Fibroblast of skin of back (primary cell): Measurements from ENCODE around the gene MC4R. TPM values are rescaled to one million over a fixed set of nuclear protein-coding genes. Genes with fewer than 3 reads are reported as not detected.
"Not testable (repeated sequence)": the region's sequence is repeated elsewhere in the genome, so short reads cannot be mapped to it uniquely, and the experiment has no call there.

Experiments
- DNase-seq: peaks from one replicate; pipeline ENCODE4 v3.0.0-alpha.2; 2013
- polyA plus RNA-seq, 2 experiments: library from polyadenylated mRNA; unstranded; fragments of 120-200 nt; gene quantifications; one replicate each; pipeline ENCODE4 v1.2.1, GENCODE V29; 2013; ENCODE audit not compliant: insufficient read length in 2 of 2

Gene MC4R
- polyA plus RNA-seq (2013, experiment 1 of 2; ENCODE audit: insufficient read length): 0.20 TPM
- polyA plus RNA-seq (2013, experiment 2 of 2; ENCODE audit: insufficient read length): 0.22 TPM

- peak; percentile 86 for DNase-seq
Observed at GRCh38 chr18:60372596-60372995, at the start of gene MC4R. MC4R (minus strand) TSS chr18:60372775; CDS start chr18:60372349, 426 bp downstream.

- not testable (repeated sequence) for DNase-seq
Observed at GRCh38 chr18:60422306-60422705, 49.7 kb upstream of the MC4R start.

GRCh38 chr18:60421356-60422118 lies 49.0 kb upstream of the MC4R start:
- DNase-seq: peak; percentile 58

- DNase-seq: peak; percentile 41
Observed at GRCh38 chr18:60417946-60418345, 45.4 kb upstream of the MC4R start.

GRCh38 chr18:60413944-60414547 lies 41.5 kb upstream of the MC4R start:
- DNase-seq: peak; percentile 12

- no peak for DNase-seq
Observed at GRCh38 chr18:60411715-60412114, 39.1 kb upstream of the MC4R start.

GRCh38 chr18:60406721-60407120 lies 34.1 kb upstream of the MC4R start:
- no peak for DNase-seq

GRCh38 chr18:60404486-60405085 lies 32.0 kb upstream of the MC4R start:
- peak; percentile 72 for DNase-seq

GRCh38 chr18:60401346-60401745 lies 28.8 kb upstream of the MC4R start:
- DNase-seq: no peak

- DNase-seq: peak; percentile 50
Observed at GRCh38 chr18:60391571-60392226, 19.1 kb upstream of the MC4R start.

- DNase-seq: no peak
Observed at GRCh38 chr18:60389314-60389713, 16.7 kb upstream of the MC4R start.

GRCh38 chr18:60385693-60386092 lies 13.1 kb upstream of the MC4R start:
- DNase-seq: no peak

GRCh38 chr18:60383893-60384292 lies 11.3 kb upstream of the MC4R start:
- no peak for DNase-seq

- no peak for DNase-seq
Observed at GRCh38 chr18:60377778-60378469, 5.3 kb upstream of the MC4R start.

GRCh38 chr18:60372132-60372531 lies 443 bp downstream of the MC4R start:
- DNase-seq: no peak

GRCh38 chr18:60358516-60358915 lies 14.1 kb downstream of the MC4R start:
- peak; percentile 87 for DNase-seq

- DNase-seq: peak; percentile 22
Observed at GRCh38 chr18:60350941-60351340, 21.6 kb downstream of the MC4R start.

- DNase-seq: no peak
Observed at GRCh38 chr18:60350150-60350549, 22.4 kb downstream of the MC4R start.

GRCh38 chr18:60347526-60348045 lies 25.0 kb downstream of the MC4R start:
- DNase-seq: no peak

- no peak for DNase-seq
Observed at GRCh38 chr18:60339018-60339417, 33.6 kb downstream of the MC4R start.

- DNase-seq: no peak
Observed at GRCh38 chr18:60331890-60332289, 40.7 kb downstream of the MC4R start.

GRCh38 chr18:60329131-60329530 lies 43.4 kb downstream of the MC4R start:
- DNase-seq: no peak
